ENCODE results near the gene ELMO3.

DNA sequence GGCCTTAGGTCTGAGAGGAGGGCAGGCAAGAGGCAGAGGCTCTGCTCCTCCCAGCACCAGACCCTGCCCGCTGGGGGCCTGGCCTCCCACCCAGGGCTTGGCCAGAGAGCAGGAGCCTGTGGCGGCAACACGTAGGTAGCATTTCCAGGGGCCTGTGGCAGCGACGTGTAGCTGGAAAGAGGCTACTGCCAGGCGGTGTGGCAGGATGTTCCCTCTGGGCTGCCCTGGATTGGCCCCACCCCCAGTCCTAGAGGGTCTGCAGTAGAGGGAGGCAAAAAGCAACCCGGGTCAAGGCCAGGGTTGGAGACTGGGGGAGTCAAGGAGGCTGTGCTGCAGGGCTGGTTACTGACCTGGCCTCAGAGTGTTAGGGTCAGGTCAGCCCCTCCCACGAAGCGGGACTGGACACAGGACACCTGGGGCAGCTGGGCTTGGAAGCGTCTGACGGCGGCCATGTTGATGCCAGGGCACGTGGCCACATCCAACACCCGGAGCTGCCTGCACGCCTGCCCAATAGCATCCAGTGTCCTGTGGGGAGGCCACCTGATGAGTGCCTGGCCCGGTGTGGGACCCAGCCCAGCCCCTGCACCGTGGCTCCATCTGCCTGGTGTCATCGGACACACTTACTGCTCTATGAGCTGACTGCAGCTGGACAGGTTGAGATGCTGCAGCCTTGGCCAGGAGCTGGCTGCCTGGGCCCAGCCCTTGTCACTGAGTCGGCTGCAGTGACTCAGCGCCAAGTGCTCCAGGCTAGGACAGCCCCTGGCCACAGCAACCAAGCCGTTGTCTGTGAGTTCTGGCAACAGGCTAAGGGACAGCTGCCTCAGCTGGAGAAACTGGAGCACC, 8.5 kb downstream of the ELMO3 start:
- no peak for TF ChIP-seq POLR2A (IDR thresholded peaks at IDR 0.05)
- TF ChIP-seq, protein P1, sequence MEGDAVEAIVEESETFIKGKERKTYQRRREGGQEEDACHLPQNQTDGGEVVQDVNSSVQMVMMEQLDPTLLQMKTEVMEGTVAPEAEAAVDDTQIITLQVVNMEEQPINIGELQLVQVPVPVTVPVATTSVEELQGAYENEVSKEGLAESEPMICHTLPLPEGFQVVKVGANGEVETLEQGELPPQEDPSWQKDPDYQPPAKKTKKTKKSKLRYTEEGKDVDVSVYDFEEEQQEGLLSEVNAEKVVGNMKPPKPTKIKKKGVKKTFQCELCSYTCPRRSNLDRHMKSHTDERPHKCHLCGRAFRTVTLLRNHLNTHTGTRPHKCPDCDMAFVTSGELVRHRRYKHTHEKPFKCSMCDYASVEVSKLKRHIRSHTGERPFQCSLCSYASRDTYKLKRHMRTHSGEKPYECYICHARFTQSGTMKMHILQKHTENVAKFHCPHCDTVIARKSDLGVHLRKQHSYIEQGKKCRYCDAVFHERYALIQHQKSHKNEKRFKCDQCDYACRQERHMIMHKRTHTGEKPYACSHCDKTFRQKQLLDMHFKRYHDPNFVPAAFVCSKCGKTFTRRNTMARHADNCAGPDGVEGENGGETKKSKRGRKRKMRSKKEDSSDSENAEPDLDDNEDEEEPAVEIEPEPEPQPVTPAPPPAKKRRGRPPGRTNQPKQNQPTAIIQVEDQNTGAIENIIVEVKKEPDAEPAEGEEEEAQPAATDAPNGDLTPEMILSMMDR (IDR thresholded peaks at IDR 0.05 in 4 of 5, conservative IDR thresholded peaks at IDR 0.05 in 1 of 5) = no peak
